BLaER1 treated with 17β-estradiol and CSF1 and Interleukin-3, amounts not matched to agents 10 nM and 100 nM (cell line): Measurements from ENCODE around the gene CD300LB.

Source experiments
- H3K27ac ChIP-seq, 11 experiments: shearing (Covaris generic); formaldehyde crosslinking; 2 replicates each; pipeline ENCODE4 v1.8.1; 2022
- H3K27me3 ChIP-seq, 11 experiments: shearing (Covaris generic); formaldehyde crosslinking; 2 replicates each; pipeline ENCODE4 v1.8.1; 2022
- H3K36me3 ChIP-seq, 11 experiments: shearing (Covaris generic); formaldehyde crosslinking; 2 replicates each; pipeline ENCODE4 v1.8.1; 2022
- H3K4me1 ChIP-seq, 10 experiments: shearing (Covaris generic); formaldehyde crosslinking; 2 replicates each; pipeline ENCODE4 v1.8.1; 2022
- H3K4me2 ChIP-seq, 11 experiments: shearing (Covaris generic); formaldehyde crosslinking; 2 replicates each; pipeline ENCODE4 v1.8.1; 2022
- H3K4me3 ChIP-seq, 10 experiments: shearing (Covaris generic); formaldehyde crosslinking; 2 replicates each; pipeline ENCODE4 v1.8.1; 2022
- H3K9ac ChIP-seq, 11 experiments: shearing (Covaris generic); formaldehyde crosslinking; 2 replicates each; pipeline ENCODE4 v1.8.1; 2022
- H3K9me3 ChIP-seq, 11 experiments: shearing (Covaris generic); formaldehyde crosslinking; replicated peaks in 1 of 11; 2 replicates each; pipeline ENCODE4 v1.8.1; 2022
- H4K20me1 ChIP-seq, 11 experiments: shearing (Covaris generic); formaldehyde crosslinking; 2 replicates each; pipeline ENCODE4 v1.8.1; 2022
- Cebpa-rat ChIP-seq, 11 experiments: shearing (Covaris generic); IDR thresholded peaks; 2 replicates each; pipeline ENCODE4 v1.8.1; 2022

Gene CD300LB

GRCh38 chr17:74527756-74528155 is 3.5 kb downstream of the CD300LB start:
- peak overlapping the region in 2 of 10 experiments; percentile 3 to 25; a peak in 2 of 20 replicates for H3K4me3 ChIP-seq
- H3K27ac ChIP-seq, result peak overlapping the region; percentile 64 to 96 (median 85)
- peaks cover 0 to 35% (median 0%) of the 10 kb centered on the region in 11 experiments; a peak in 9 of 22 replicates for H3K36me3 ChIP-seq
- no peaks in the 10 kb centered on the region; a peak in 1 of 22 replicates for H3K27me3 ChIP-seq
- H3K4me1 ChIP-seq, result peaks cover 24 to 99% (median 95%) of the 10 kb centered on the region in 10 experiments
- H4K20me1 ChIP-seq, result no peaks in the 10 kb centered on the region
- peak overlapping the region in 9 of 11 experiments; percentile 62 to 96 (median 85); a peak in 18 of 22 replicates for H3K4me2 ChIP-seq
- peak overlapping the region in 10 of 11 experiments; percentile 43 to 76 (median 65); a peak in 15 of 22 replicates for H3K9ac ChIP-seq
- H3K9me3 ChIP-seq, result peaks cover 0 to 56% (median 13%) of the 10 kb centered on the region in 11 experiments; a peak in 17 of 22 replicates
- no peak for TF ChIP-seq Cebpa-rat (IDR thresholded peaks at IDR 0.05)

DNA sequence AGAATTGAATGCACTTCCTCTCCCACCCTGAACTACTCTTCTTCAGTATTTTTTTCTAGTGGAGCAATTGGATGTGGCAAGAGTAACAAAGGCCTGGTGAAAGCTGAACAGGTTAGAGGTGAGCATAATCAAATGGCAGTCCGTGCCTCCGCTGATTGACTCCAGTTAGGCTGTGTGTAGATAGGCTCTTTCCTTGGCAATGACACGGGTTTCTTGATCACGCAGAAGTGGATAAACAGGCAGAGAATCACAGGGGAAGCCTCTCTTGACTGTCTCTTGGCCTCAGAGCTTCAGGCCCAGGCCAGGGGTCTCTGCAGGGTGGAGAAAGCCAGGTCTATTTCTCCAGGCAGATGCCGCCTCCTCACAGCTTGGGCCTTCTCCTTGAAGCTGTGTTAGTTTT is 4.2 kb downstream of the CD300LB start:
- H3K27me3 ChIP-seq, result no peaks in the 10 kb centered on the region
- peaks cover 0 to 41% (median 0%) of the 10 kb centered on the region in 11 experiments; a peak in 9 of 22 replicates for H3K36me3 ChIP-seq
- H3K9ac ChIP-seq, result peak overlapping the region in 6 of 11 experiments; percentile 0 to 75 (median 68); a peak in 7 of 22 replicates
- H3K4me2 ChIP-seq, result peak overlapping the region in 8 of 11 experiments; percentile 75 to 96 (median 86); a peak in 17 of 22 replicates
- TF ChIP-seq Cebpa-rat (IDR thresholded peaks at IDR 0.05), result no peak
- H3K4me3 ChIP-seq, result peak overlapping the region in 1 of 10 experiments; percentile 3; a peak in 1 of 20 replicates
- H3K9me3 ChIP-seq, result peaks cover 0 to 61% (median 16%) of the 10 kb centered on the region in 11 experiments; a peak in 17 of 22 replicates
- peak overlapping the region; percentile 64 to 96 (median 85); a peak in 21 of 22 replicates for H3K27ac ChIP-seq
- peaks cover 21 to 100% (median 97%) of the 10 kb centered on the region in 10 experiments for H3K4me1 ChIP-seq
- H4K20me1 ChIP-seq, result no peaks in the 10 kb centered on the region

GRCh38 chr17:74526681-74527080 is 4.6 kb downstream of the CD300LB start:
- peaks cover 0 to 41% (median 0%) of the 10 kb centered on the region in 11 experiments; a peak in 9 of 22 replicates for H3K36me3 ChIP-seq
- no peak for TF ChIP-seq Cebpa-rat (IDR thresholded peaks at IDR 0.05)
- H3K9ac ChIP-seq, result peak overlapping the region in 3 of 11 experiments; percentile 0 to 75 (median 71); a peak in 3 of 22 replicates
- H3K27ac ChIP-seq, result peak overlapping the region; percentile 64 to 96 (median 85); a peak in 19 of 22 replicates
- peak overlapping the region in 1 of 10 experiments; percentile 3; a peak in 1 of 20 replicates for H3K4me3 ChIP-seq
- H3K4me2 ChIP-seq, result peak overlapping the region in 8 of 11 experiments; percentile 75 to 96 (median 86); a peak in 15 of 22 replicates
- H3K9me3 ChIP-seq, result peaks cover 0 to 61% (median 16%) of the 10 kb centered on the region in 11 experiments; a peak in 17 of 22 replicates
- no peaks in the 10 kb centered on the region for H4K20me1 ChIP-seq
- no peaks in the 10 kb centered on the region for H3K27me3 ChIP-seq
- peaks cover 21 to 100% (median 97%) of the 10 kb centered on the region in 10 experiments for H3K4me1 ChIP-seq

GRCh38 chr17:74525781-74526288 is 5.4 kb downstream of the CD300LB start:
- Histone ChIP-seq H3K36me3 (peaks cover 0 to 41% (median 0%) of the 10 kb centered on the region in 11 experiments; a peak in 9 of 22 replicates), H3K4me1 (peaks cover 29 to 100% (median 97%) of the 10 kb centered on the region in 10 experiments), H3K4me3 (no peak overlapping the region), H4K20me1 (no peaks in the 10 kb centered on the region), H3K9me3 (peaks cover 0 to 61% (median 16%) of the 10 kb centered on the region in 11 experiments; a peak in 17 of 22 replicates), H3K27me3 (no peaks in the 10 kb centered on the region), H3K4me2 (peak overlapping the region in 6 of 11 experiments; percentile 79 to 96 (median 88); a peak in 10 of 22 replicates), H3K27ac (peak overlapping the region in 9 of 11 experiments; percentile 22 to 96 (median 87); a peak in 15 of 22 replicates), H3K9ac (peak overlapping the region in 1 of 11 experiments; percentile 71; a peak in 2 of 22 replicates)
- no peak for TF ChIP-seq Cebpa-rat (IDR thresholded peaks at IDR 0.05)

DNA sequence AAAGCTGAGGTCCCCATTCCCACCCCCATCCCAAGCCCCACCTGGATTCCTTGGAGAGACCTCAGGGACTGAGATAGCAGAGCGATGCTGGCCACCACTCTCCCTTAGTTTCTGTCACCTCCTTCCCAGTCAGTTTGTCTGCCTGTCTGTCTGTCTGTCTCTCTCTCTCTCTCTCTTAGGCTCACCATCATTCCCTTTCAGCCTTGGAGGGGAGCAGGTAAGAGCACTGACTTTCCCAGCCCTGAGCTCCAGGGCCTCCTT is 5.9 kb downstream of the CD300LB start:
- H3K27me3 ChIP-seq, result no peaks in the 10 kb centered on the region

DNA sequence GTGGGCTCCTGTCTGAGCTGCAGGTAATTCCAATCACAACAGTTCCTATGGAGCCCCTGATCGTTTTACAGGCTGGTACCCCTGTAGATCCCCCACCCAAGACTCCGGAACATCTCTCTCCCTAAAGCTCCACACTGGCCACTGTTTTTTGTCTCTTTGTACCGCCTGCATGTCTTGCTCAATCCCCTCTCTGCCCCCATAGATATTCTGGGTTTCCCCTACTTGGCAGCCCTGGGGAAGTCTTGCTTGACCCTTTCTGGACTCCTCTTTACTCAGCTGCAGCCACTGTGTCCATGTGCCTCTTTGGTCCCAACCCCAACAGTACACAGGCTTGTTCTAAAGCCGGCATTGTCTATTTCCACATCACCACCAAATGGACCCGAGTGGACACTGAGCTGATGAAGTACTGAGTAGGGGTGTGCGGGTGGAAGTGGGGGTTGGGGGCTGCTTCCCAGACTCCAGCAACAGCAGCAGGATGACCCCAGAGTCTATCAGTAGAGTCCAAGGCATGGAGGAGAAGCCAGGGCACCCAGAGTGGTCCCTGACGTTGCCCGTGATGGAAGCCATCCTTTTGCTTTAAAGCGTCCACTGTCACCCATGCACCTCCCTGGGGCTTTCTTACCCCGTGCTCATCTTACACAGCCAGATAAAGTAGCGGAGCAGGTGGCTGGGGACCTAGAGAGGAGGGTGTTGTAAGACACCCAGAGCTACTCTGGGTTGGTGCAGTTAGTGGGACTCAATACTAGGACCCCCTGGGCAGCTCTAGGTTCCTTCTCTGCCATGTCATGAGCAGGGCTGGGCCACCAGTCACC is 6.4 kb downstream of the CD300LB start:
- Histone ChIP-seq H3K27ac (peak overlapping the region in 10 of 11 experiments; percentile 4 to 98 (median 92); a peak in 17 of 22 replicates), H3K36me3 (peaks cover 0 to 41% (median 0%) of the 10 kb centered on the region in 11 experiments; a peak in 9 of 22 replicates), H3K9me3 (peaks cover 0 to 56% (median 16%) of the 10 kb centered on the region in 11 experiments; a peak in 17 of 22 replicates), H3K4me1 (peaks cover 39 to 100% (median 97%) of the 10 kb centered on the region in 10 experiments), H3K4me2 (peak overlapping the region in 9 of 11 experiments; percentile 11 to 96 (median 85); a peak in 16 of 22 replicates), H3K27me3 (no peaks in the 10 kb centered on the region), H3K9ac (peak overlapping the region in 5 of 11 experiments; percentile 20 to 61 (median 31); a peak in 6 of 22 replicates), H3K4me3 (peak overlapping the region in 1 of 10 experiments; percentile 34; a peak in 1 of 20 replicates), H4K20me1 (no peaks in the 10 kb centered on the region)
- no peak for TF ChIP-seq Cebpa-rat (IDR thresholded peaks at IDR 0.05)

More for the DNA sequence above, 5.9 kb downstream of the CD300LB start:
- no peak for TF ChIP-seq Cebpa-rat (IDR thresholded peaks at IDR 0.05)
- Histone ChIP-seq H3K9me3 (peaks cover 0 to 61% (median 16%) of the 10 kb centered on the region in 11 experiments; a peak in 17 of 22 replicates), H3K4me1 (peaks cover 33 to 100% (median 97%) of the 10 kb centered on the region in 10 experiments), H3K4me2 (peak overlapping the region in 6 of 11 experiments; percentile 79 to 96 (median 88); a peak in 12 of 22 replicates), H3K4me3 (no peak overlapping the region), H3K9ac (no peak overlapping the region; a peak in 1 of 22 replicates), H4K20me1 (no peaks in the 10 kb centered on the region), H3K27ac (peak overlapping the region in 8 of 11 experiments; percentile 22 to 98 (median 92); a peak in 12 of 22 replicates), H3K36me3 (peaks cover 0 to 41% (median 0%) of the 10 kb centered on the region in 11 experiments; a peak in 9 of 22 replicates)

GRCh38 chr17:74523308-74523707 is 8.0 kb downstream of the CD300LB start:
- peak overlapping the region in 10 of 11 experiments; percentile 82 to 98 (median 92); a peak in 18 of 22 replicates for H3K27ac ChIP-seq
- no peak for TF ChIP-seq Cebpa-rat (IDR thresholded peaks at IDR 0.05)
- H4K20me1 ChIP-seq, result no peaks in the 10 kb centered on the region
- H3K36me3 ChIP-seq, result peaks cover 0 to 41% (median 0%) of the 10 kb centered on the region in 11 experiments; a peak in 9 of 22 replicates
- peak overlapping the region in 9 of 11 experiments; percentile 78 to 96 (median 86); a peak in 17 of 22 replicates for H3K4me2 ChIP-seq
- H3K9me3 ChIP-seq, result peaks cover 10 to 57% (median 23%) of the 10 kb centered on the region in 11 experiments
- no peaks in the 10 kb centered on the region for H3K27me3 ChIP-seq
- peak overlapping the region in 4 of 10 experiments; percentile 12 to 35 (median 30); a peak in 7 of 20 replicates for H3K4me3 ChIP-seq
- H3K4me1 ChIP-seq, result peaks cover 33 to 98% (median 90%) of the 10 kb centered on the region in 10 experiments
- peak overlapping the region in 1 of 11 experiments; percentile 8; a peak in 1 of 22 replicates for H3K9ac ChIP-seq
